ENCODE data around the gene COA8. TPM values are rescaled to one million over a fixed set of nuclear protein-coding genes. Genes with fewer than 3 reads are reported as not detected.

Gene COA8, protein sequence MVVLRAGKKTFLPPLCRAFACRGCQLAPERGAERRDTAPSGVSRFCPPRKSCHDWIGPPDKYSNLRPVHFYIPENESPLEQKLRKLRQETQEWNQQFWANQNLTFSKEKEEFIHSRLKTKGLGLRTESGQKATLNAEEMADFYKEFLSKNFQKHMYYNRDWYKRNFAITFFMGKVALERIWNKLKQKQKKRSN
- total RNA-seq (10 to 100 TPM; 17.0 to 28.7 (median 23.9) TPM), polyA plus RNA-seq (10 to 100 TPM; 28.0 to 31.7 TPM)

DNA sequence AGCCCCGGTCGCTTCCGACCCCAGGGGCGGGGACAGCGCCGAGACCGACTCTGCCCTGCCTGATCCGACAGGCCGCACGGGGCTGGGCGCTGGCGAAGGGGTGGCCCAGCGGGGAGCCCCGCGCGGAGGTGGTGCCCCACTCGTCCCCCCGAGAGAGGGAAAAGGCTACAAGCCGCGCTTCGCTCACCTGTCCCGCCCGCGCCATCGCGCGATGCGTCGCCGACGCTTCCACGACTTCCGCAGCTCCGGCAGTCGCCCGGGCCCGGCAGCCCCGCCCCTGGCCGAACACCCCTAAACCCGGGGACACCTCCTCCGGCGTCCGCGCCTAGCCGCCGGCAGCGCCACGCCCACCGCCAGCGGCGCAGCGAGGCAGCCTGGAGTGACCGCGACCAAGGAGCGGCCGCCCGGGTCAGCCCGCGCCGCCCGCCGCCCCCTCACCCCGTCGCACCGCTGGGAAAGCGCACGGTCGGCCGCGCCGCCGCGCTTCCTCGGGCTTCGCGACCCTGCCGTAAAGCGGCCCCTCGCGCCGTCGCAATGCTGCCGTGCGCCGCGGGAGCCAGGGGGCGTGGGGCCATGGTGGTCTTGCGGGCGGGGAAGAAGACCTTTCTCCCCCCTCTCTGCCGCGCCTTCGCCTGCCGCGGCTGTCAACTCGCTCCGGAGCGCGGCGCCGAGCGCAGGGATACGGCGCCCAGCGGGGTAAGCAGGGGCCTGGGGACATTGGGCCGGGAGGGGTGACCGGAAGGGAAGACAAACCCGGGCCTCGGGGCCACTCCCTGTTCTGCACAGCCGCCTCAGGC lies at the start of gene COA8, which contains the start of gene BAG5:
COA8 (plus strand) TSS at position 532 of the 797 bp plus-strand sequence; CDS start at position 574, 42 bp downstream.
BAG5 (minus strand) TSS at position 229 of the 797 bp plus-strand sequence. CDS start 1,493 bp downstream, outside the sequence.
- TF ChIP-seq, protein P1, sequence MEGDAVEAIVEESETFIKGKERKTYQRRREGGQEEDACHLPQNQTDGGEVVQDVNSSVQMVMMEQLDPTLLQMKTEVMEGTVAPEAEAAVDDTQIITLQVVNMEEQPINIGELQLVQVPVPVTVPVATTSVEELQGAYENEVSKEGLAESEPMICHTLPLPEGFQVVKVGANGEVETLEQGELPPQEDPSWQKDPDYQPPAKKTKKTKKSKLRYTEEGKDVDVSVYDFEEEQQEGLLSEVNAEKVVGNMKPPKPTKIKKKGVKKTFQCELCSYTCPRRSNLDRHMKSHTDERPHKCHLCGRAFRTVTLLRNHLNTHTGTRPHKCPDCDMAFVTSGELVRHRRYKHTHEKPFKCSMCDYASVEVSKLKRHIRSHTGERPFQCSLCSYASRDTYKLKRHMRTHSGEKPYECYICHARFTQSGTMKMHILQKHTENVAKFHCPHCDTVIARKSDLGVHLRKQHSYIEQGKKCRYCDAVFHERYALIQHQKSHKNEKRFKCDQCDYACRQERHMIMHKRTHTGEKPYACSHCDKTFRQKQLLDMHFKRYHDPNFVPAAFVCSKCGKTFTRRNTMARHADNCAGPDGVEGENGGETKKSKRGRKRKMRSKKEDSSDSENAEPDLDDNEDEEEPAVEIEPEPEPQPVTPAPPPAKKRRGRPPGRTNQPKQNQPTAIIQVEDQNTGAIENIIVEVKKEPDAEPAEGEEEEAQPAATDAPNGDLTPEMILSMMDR (IDR thresholded peaks at IDR 0.05) = no peak
- WGBS, 2 donors = 0 to 1% methylated on average over 74 to 109 of the region's 109 CpGs
- H3K27me3 ChIP-seq = no peaks in the 10 kb centered on the region
- H3K9me3 ChIP-seq = no peaks in the 10 kb centered on the region
- ATAC-seq = peak; percentile 87 to 91 (median 88)
- H3K36me3 ChIP-seq = no peaks in the 10 kb centered on the region
- intact Hi-C loops (cut with DNase I) = loop anchor here in 1 of 3 donors (10.0 kb wide), 1 partner anchor 352 kb away; no protein-coding TSS in a partner anchor
- DNase-seq = peak; percentile 80 to 95 (median 85)
- H3K27ac ChIP-seq = peak within 1 kb of the TSS; percentile 81 to 94 (median 92)
- no peak for FAIRE-seq
- peak within 1 kb of the TSS; percentile 73 to 100 (median 90) for H3K4me3 ChIP-seq
- H3K4me1 ChIP-seq = peaks cover 11 to 36% (median 12%) of the 10 kb centered on the region in 3 donors

DNA sequence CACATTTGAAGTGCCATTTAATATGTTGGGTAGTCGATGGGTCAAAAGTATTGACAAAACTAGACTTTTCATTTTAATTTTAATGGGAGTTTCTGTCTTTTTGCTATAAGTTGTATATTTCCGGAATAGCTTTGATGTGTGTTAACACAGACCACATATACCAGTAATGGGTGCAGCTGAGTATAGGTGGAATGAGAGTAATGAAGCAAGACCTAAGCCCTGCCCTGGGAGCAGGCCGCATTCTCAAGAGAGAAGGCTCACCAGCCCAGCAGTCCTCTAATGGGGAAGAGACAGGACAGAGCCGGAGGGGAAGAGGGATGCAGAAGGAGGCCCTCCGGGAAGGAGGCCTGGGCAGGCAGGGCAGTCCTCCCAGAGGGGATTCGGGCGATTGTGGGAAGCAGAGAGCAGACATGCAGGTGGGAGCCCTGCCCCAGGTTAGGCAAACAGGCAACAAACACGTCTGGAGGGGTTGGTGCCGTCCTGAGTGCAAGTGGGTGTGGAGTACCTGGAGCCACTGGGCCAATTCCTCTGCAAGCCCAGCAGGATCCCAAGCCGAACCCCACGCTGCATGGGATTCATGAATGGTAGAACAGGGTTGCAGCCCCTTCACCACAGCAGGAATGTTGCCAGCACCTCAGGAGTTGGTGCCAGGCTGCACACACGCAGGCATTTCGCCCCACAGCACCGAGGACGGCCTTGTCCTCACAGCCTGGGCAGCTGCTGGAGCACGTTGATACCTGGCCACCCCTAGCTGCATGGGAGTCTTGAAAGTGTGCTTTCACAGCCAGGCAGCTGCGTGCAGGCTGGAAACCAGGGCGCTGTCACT lies 48.0 kb upstream of the COA8 start:
- Histone ChIP-seq H3K27ac (no peak overlapping the region), H3K36me3 (no peaks in the 10 kb centered on the region), H3K9me3 (no peaks in the 10 kb centered on the region), H3K27me3 (no peaks in the 10 kb centered on the region), H3K4me1 (peaks cover 4% of the 10 kb centered on the region in 3 donors), H3K4me3 (no peak overlapping the region)
- DNase-seq (peak in 3 of 6 donors; percentile 31 to 63 (median 43)), FAIRE-seq (no peak), ATAC-seq (no peak)
- WGBS, 2 donors = 72 to 77% methylated on average over 18 of the region's 18 CpGs
- intact Hi-C loops (cut with DNase I) = loop anchor here in 1 of 3 donors (5.0 kb wide), 1 partner anchor 37 kb away; no protein-coding TSS in a partner anchor
- TF ChIP-seq, protein P1 (IDR thresholded peaks at IDR 0.05) = no peak

DNA sequence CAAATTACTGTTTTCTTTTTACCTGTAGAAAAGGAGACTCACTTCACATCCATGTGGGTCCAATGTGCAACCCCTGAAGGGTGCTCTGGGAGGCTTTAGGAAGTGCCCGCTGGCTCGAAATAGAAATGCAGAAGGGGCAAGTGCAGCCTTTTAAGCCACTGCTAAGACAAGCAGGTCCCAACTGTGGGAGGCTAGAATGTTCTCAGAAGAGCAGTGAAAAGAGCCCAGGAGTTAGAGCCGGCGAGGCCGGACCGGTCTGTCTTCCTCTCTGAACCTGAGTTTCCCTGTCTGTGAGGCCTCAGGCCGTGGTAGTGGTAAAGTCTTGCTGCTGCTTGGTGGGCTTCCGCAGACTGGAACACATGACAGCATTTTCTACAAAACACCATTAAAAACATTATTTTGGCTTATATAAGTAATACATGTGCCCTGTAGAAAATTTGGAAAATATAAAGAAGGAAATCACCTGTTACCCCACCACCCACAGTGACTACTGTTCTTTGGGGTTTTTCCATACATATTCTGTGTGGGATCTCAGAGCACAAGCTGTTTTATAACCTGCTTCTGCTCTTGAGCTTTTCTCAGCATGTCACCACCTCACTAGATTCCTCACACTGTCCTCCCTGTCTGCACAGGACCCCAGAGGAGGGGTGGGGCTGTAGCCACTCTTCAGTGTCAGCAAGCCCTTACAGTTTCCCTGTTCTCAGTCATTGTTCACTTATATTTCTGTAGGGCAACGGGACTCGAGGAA lies 46.2 kb upstream of the COA8 start:
- Histone ChIP-seq H3K27me3 (no peaks in the 10 kb centered on the region), H3K27ac (no peak overlapping the region), H3K4me3 (no peak overlapping the region), H3K9me3 (no peaks in the 10 kb centered on the region), H3K36me3 (no peaks in the 10 kb centered on the region), H3K4me1 (peaks cover 4% of the 10 kb centered on the region in 3 donors)
- intact Hi-C loops (cut with DNase I) = loop anchor here in 1 of 3 donors (5.0 kb wide), 1 partner anchor 36 kb away; no protein-coding TSS in a partner anchor
- TF ChIP-seq, protein P1 (IDR thresholded peaks at IDR 0.05) = no peak
- no peak for ATAC-seq
- 70 to 80% methylated on average over 10 of the region's 10 CpGs for WGBS, 2 donors
- FAIRE-seq = no peak
- peak in 2 of 6 donors; percentile 26 to 49 for DNase-seq

DNA sequence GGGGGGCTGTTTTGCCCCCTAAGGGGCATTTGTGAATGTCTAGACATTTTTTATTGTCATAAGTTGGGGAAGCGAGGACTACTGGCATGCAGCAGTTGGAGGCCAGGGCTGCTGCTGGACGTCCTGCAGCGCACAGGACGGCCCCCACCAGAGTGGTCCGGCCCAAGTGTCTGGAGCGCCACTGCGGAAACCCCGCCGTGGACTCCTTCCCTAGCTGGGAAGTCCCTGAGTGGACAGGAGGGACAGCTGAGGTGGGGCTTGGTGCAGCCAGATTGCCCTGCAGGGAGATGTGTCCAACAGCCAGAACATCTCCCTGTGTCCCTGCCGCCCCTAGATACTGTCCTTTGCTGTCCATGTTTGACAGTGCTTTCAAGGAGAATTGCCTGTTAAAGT lies 45.6 kb upstream of the COA8 start:
- WGBS, 2 donors = 72 to 80% methylated on average over 10 of the region's 10 CpGs
- ATAC-seq = no peak
- TF ChIP-seq, protein P1 (IDR thresholded peaks at IDR 0.05) = no peak
- Histone ChIP-seq H3K4me1 (peaks cover 4 to 10% (median 4%) of the 10 kb centered on the region in 3 donors), H3K36me3 (no peaks in the 10 kb centered on the region), H3K4me3 (no peak overlapping the region), H3K27ac (no peak overlapping the region), H3K9me3 (no peaks in the 10 kb centered on the region), H3K27me3 (no peaks in the 10 kb centered on the region)
- intact Hi-C loops (cut with DNase I) = loop anchor here in 1 of 3 donors (5.0 kb wide), 1 partner anchor 35 kb away; no protein-coding TSS in a partner anchor
- FAIRE-seq = no peak
- peak in 3 of 6 donors; percentile 24 to 56 (median 49) for DNase-seq
